ENCODE results near the gene TLX2.

DNA sequence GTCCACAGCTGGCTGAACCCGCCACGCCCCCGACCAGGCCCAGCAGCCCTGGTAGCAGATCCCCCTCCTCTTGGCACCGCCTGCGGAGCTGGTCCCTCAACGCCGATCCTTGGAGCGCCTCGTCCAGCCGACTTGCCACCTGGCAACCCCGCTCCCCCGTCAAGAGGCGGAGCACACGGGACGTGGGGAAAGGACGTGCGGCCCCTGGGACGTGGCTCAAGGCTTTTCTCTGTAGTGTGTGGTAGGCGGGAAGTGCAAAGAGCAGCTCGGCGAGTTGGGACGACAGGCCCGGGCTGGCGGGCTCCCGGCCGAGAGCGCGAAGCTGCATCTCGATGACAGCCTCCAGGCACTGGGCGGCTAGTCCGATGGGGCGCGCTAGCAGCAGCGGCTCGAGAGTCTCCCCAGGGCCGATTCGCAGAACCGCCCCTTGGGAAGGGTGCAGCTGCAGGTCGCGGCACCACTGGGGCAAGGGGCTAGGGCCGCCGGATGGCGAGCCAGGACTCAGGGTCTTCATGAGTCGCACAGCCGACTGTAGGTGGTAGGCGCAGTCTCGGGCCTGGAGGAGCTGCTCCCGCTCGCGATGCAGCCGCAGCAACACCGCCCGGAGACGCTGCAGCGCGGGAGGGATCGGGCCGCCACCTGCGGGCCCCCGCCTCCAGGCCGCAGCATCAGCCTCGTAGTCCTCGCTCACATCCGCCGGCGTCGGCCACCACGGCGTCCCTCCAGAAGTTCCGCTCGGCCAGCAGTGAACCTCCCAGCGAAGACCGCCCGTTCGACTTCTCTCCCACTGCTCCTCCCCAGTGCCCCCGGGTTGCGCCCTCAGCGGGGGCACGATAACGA is 32.1 kb upstream of the TLX2 start:
- TF ChIP-seq, protein P1, sequence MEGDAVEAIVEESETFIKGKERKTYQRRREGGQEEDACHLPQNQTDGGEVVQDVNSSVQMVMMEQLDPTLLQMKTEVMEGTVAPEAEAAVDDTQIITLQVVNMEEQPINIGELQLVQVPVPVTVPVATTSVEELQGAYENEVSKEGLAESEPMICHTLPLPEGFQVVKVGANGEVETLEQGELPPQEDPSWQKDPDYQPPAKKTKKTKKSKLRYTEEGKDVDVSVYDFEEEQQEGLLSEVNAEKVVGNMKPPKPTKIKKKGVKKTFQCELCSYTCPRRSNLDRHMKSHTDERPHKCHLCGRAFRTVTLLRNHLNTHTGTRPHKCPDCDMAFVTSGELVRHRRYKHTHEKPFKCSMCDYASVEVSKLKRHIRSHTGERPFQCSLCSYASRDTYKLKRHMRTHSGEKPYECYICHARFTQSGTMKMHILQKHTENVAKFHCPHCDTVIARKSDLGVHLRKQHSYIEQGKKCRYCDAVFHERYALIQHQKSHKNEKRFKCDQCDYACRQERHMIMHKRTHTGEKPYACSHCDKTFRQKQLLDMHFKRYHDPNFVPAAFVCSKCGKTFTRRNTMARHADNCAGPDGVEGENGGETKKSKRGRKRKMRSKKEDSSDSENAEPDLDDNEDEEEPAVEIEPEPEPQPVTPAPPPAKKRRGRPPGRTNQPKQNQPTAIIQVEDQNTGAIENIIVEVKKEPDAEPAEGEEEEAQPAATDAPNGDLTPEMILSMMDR (IDR thresholded peaks at IDR 0.05), result no peak
- no peak for TF ChIP-seq POLR2A (IDR thresholded peaks at IDR 0.05)

Measured in vagina (tissue), 2 donors.